C1 segment of cervical spinal cord (tissue), 14 donors: ENCODE results near the gene CSTB.

Experiments
- DNase-seq, 14 donors: peaks; one replicate each; lab custom pipeline; 2025; lab: John Stamatoyannopoulos, UW

CSTB gene

DNA sequence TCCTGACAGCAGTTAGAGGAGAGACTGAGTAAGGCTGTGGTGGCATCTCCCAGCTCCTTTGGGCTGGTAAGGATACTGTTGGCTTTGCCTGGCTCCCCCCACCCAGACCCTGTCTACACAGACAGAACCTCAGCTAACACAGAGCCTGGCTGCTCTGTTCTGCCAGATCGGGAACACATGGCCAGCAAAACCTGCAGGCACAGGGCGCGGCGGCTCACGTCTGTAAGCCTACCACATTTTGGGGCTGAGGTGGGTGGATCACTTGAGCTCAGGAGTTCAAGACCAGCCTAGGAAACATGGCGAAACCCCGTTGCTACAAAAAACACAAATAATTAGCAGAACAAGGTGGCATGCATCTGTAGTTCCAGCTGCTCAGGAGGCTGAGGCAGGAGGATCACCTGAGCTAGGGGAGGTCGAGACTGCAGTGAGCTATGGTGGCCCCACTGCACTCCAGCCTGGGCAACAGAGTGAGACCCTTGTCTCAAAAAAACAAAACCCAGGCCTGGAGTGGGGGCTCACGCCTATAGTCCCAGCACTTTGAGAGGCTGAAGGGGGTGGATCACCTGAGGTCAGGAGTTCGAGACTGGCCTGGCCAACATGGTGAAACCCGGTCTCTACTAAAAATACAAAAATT, 6.7 kb downstream of the CSTB start:
- no peak for DNase-seq

- peak in 1 of 14 donors; percentile 56 for DNase-seq
These were observed 7.3 kb downstream of the CSTB start for GRCh38 chr21:43768868-43769167.

GRCh38 chr21:43767984-43768867, 7.9 kb downstream of the CSTB start:
- peak in 1 of 14 donors; percentile 31 for DNase-seq

DNA sequence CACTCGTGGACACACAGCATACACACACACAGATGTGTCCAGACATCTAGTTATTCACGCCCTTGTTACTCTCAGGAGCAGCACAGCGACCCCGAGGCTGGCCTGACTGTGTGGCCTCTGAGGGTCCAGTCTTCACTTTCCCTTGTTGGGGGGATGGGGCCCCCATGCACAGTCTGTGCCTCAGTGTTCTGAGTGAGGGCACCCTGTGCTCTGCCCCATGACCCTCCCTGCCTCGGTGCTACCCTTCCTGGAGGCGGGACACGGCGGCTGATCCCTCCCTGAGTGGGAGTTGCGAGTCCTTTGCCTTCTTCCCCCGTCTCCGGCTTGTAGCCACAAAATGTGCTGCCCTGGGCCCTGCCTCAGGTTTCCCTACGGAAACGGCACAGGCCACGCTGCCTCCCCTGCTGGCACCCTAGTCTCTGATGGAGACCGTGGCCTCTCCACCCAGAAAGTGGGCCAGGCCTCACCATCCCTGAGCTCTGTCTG, 8.6 kb downstream of the CSTB start:
- no peak for DNase-seq

DNA sequence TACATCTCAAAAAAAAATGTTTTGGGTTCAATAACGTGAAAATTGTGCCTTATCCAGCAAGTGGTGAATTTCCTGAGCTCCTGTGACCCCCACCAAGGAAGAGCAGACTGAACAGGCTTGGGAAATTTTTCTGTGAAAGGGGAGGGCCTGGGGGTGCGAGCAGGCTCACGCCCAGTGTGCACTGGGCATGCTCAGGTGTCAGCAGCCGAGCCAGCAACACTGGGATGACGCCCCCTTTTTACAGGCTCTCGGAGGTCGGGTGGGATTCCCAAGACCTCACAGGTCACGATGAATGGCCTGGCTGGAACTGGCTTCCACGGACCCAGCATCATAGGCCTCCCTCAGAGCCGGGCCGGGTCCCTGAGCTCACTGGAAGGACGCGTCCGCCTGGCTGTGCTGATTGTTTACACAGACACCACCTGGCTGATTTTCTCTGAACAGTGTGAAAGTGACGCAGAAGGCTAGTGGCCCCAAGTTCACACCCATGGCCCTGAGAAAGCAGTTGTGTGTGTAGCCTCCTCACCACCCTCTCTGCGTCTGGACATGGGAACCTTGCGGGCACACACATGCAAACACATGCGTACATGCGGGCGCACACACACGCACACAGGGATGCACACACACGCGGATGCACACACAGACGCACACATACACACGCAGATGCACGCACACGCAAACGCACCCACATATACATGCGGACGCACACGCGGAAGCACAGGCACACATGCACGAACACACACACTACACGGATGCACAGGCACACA, 9.2 kb downstream of the CSTB start:
- no peak for DNase-seq

GRCh38 chr21:43764576-43765495, 11.3 kb downstream of the CSTB start:
- DNase-seq = no peak

GRCh38 chr21:43763901-43764523, 12.1 kb downstream of the CSTB start:
- no peak for DNase-seq

GRCh38 chr21:43762303-43763128, 13.6 kb downstream of the CSTB start:
- DNase-seq = no peak

- DNase-seq = no peak
These were observed 14.2 kb downstream of the CSTB start for GRCh38 chr21:43761886-43762285.

GRCh38 chr21:43760391-43760958, 15.6 kb downstream of the CSTB start:
- DNase-seq = no peak

DNA sequence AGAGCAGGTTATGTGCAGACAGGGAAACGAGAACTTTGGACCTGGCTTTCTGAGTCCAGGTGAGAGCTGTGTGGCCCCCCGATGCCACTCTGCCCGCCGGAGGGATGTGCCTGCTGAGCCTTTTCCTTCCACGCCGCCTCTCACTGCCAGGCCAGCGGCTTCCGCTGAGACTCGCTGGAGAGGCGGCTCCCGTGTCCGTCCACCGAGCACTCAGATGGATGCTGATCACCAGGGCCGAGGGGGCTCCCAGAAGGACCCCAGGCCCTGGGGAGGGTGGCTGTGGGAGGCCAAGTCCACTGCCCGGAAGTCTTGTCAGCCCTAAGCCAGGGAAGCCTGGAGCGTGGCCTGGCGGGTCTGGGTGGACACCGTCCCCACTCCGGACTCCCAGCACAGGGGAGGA, 16.5 kb downstream of the CSTB start:
- DNase-seq = no peak

DNA sequence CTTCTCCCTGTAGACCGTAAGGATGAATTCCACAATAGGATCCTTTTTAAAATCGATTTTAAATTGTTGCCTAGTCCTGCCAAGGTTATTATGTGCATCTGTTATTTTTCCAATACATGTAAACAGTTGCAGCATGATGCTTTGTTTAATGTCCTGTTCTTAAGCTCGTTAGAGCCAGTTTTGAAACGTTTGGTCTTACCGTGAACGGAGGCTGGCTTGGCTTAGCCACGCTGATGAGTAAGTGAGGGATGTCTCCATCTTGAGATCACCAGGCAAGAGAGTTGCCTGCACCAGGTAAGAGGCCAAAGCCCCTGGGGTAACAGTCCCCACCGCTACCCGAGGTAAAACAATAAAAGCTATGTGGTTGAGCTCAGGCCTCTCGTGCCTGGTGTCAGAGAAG, 17.3 kb downstream of the CSTB start:
- no peak for DNase-seq

GRCh38 chr21:43758111-43758641, 17.9 kb downstream of the CSTB start:
- peak in 2 of 14 donors; percentile 37 to 51 for DNase-seq

GRCh38 chr21:43757601-43758000, 18.5 kb downstream of the CSTB start:
- DNase-seq = peak in 2 of 14 donors; percentile 41 to 49

DNA sequence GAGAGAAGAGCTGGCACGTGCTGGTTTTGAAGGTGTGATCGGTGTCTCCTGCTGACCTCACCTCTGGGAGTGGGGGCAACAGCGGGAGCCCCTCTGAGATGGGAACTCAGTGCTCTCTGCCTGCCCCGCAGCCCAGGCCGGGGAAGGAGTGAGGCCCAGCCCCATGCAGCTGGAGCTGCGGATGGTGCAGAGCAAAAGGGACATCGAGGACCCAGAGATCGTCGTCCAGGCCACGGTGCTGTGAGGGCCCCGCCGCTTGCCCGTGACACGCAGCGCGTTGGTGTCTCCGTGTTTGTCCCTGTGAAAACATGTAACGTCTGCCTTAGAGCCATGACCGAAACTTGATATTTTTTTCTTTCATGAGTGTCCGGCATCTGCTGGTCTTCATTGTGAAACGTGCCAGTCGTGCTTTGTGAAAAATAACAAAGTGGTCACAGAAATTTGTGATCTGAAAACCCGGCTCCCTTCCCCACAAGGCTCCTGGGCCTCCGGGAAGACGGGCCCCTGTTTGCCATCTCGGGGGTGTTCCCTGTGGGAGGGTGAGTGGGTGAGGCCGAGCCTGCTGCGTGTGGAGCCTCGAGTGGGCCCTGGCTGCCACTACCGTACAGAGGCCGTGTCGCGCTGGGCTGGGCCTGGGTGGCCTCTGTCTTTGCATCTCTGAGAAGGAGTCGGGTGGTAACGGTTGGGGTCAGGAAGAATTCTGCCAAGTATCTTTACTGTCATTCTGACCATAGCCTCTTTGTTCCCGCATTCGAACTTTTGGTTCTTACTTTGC, 20.1 kb downstream of the CSTB start:
- no peak for DNase-seq

DNA sequence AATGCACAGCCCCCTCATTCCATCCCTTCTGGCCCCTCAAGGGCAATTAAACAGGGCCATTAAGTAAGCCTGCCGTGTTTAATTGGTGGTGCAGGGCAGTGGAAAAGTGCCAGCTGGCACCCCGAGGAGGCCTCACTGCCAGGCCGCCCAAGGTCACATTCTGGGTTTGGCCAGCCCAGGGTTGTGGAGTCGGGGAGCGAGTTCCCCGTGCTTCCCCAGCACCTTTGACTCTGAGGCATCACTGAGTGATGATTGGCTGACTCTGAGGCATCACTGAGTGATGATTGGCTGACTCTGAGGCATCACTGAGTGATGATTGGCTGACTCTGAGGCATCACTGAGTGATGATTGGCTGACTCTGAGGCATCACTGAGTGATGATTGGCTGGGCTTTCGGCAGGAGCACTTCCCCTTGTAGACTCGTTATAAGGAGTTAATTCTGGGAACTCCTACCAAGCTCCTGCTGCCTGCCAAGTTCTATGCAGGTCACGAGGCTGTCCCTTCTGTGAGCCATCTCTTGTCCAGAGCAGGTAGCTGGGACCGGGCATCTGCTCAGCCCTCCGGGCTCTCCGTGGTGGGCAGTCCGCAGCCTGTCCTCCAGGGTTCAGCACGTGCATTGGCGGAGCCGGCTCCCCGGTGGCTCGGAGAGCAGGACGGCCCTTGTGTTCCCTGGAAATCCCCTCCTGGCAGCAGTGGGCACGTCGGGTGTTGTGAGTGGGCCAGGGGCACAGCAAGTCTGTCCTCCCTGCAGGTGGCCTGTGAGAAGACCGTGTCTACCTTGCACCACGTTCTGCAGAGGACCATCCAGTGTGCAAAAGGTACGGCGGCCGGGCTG, 20.9 kb downstream of the CSTB start:
- peak in 1 of 14 donors; percentile 70 for DNase-seq

GRCh38 chr21:43753439-43753799, 22.7 kb downstream of the CSTB start:
- DNase-seq = no peak
